H54 (cell line): ENCODE results near the gene UBN2.
"Not testable (repeated sequence)": the region's sequence is repeated elsewhere in the genome, so short reads cannot be mapped to it uniquely, and the experiment has no call there.

Source experiments
- DNase-seq: peaks from one replicate; pipeline ENCODE4 v3.0.0; 2011; ENCODE audit warnings: low spot score, mixed read lengths; ENCODE audit not compliant: insufficient read length
- FAIRE-seq: peaks from 3 replicates; lab custom pipeline; 2011; peaks lifted over from hg19 to GRCh38; lab: Jason Lieb, UNC
- POLR2A ChIP-seq: IDR thresholded peaks from 2 replicates; pipeline ENCODE4 v1.6.1; 2011; ENCODE audit warnings: low read depth, mild to moderate bottlenecking, low read length

Gene UBN2

DNA sequence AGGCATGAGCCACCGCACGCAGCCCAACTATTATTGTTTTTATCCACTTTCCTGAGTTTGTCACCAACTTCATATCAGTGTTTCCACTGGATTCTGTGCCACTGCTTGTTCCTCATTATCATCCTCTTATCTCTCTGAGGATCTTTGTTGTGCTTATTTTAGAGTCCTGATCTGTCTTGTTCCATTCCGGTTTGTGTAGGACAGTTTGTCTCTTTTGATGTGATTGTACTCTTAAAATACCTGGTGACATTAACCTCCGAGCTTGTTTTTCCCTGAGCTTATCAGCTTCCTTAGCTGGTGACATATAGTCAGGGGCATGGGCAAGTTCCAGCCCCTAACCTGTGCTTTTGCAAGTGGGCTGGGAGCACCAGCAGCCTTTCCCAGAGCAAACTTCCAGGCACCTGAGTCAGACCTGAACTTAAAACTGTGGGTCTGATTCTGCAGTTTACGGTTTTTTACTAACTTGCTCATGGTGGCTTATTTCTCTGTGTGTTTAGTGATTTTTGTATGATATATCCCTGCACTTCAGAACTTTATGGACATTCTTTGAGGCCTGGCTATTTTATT lies 87.0 kb downstream of the UBN2 start:
- no peak for TF ChIP-seq POLR2A
- FAIRE-seq, result no peak
- no peak for DNase-seq

DNA sequence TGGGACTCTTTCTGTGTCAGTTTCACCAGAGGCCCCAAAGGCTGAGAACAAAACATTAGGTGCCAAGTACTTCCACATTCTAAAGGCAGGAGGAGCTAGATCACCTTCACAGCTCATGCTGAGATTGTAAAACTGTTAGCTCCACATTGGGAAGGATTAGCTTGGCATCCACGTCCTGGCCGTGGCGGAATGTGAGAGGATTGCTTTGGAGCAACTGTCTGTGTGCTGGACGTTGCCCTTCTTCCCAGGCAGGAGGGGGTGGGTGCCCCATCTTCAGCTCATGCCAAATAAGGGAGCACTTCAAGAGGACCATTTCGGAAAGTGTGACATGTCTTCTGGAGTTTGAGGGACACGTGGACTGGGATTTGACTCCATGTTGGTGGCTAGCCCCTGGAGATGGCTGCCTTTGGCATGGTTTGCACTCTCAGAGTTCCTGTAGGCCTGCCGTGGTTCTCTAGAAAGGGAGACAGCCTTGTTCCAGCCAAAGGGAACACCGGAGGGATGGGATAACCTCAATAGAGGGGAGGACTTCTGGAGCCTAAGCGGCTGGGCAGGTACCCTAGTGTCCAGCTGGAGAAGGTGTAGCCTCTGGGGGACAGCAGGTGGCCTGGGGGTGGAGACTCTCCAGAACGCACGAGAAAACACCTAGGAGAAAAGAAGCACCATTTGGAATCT lies 90.2 kb downstream of the UBN2 start:
- DNase-seq, result peak; percentile 8

DNA sequence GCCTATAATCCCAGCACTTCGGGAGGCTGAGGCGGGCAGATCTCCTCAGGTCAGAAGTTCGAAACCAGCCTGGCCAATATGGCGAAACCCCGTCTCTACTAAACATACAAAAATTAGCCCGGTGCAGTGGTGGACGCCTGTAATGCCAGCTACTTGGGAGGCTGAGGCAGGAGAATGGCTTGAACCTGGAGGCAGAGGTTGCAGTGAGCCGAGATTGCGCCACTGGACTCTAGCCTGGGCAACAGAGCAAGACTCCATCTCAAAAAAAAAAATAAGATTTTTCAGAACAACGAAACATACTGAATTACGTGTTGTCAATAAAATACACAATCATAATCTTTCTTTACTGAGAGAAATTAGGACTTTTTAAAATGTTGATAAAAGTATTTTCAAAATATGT lies 93.7 kb downstream of the UBN2 start:
- DNase-seq, FAIRE-seq: not testable (repeated sequence)

More for the DNA sequence above, 90.2 kb downstream of the UBN2 start:
- TF ChIP-seq POLR2A, result no peak
- FAIRE-seq, result no peak

DNA sequence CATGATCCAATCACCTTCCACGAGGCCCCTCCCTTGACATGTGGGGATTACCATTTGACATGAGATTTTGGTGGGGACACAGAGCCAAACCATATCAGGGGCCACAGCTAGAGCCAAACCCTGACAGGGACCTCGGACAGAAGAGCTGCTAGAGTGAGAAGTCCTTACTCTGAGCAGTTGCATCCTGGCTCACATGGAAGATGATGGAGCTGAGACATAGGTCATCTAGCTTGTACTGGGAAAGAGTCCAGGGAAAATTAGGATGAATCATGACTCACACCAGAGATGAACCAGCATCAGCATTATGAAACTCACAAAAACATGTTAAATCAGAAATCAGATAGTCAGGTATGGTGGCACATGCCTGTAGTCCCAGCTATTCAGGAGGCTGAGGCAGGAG lies 97.3 kb downstream of the UBN2 start:
- FAIRE-seq (peak; percentile 86), DNase-seq (peak; percentile 53)
- TF ChIP-seq POLR2A, result no peak

DNA sequence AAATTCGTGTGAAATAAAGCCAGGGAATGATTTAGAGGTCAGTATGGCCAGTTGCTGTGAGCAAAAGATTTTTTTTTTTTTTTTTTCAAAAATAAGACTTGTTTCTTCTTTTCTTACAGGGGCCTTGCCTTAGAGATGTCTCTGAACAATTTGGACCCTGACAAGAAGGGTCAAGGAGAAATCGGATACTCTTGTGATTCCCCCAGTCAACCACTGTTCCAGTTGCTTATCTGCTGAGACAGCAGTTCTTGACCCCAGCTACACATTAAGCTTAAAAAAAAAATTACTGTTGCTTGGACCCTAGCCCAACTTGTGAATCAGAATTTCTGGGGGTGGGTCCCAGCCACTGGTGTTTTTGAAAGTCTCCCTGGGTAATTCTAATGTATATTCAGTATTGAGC lies 98.1 kb downstream of the UBN2 start:
- TF ChIP-seq POLR2A, result no peak
- no peak for FAIRE-seq
- DNase-seq, result no peak

DNA sequence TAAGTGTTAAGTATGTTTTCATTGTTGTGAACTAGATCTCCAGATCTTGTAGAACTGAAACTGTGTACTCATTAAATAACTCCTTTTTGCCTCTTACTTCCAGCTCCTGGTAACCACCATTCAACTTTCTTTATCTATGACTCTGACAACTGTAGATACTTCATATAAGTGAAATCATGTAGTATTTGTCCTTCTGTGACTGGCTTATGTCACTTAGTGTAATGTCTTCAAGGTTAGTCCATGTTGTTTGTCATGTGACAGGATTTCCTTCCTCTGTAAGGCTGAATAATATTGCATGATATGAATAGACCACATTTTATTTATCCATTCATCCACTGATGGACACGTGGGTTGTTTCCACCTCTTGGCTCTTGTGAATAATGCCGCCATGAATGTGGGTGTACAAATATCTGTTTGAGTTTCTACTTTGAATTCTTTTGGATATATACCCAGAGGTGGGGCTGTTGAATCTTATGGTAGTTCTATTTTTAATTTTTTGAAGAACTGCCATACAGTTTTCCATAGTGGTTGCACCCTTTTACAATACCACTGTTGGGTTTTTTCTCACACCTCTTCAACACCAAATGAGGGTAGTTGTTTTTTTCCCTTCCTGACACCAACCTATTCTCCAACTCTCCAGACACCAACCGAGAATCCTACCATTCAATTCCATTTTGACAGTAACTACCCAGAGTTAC lies 99.4 kb downstream of the UBN2 start:
- TF ChIP-seq POLR2A, result no peak
- DNase-seq (no peak), FAIRE-seq (no peak)

DNA sequence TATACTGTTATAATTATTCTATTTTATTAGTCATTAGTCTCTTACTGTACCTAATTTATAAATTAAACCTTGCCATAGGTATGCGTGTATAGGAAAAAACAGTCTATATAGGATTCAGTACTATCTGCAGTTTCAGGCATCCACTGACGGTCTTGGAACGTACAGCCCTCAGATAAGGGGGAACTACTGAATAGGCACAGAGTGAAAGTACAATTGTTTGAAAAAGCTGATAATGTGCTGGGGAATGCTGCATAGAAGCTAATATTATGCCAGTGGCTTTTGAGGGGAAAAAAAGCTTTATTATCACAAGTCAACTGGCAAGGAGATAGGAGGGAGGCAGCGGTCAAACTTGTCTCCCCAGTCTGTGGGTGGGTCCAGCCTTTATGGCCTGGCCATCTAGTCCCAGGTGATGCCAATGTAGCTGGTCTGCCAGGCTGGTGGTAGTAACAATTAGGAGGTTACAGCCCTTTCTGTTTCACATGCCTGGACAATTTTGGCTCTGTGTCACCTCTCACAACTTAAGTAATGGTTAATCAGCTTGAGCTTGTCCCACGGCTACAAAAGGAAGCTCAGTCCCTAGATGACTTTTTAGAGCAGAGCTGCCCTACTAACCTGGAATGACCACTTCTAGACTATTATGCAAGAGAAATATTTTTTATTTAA lies 101.8 kb downstream of the UBN2 start:
- FAIRE-seq (no peak), DNase-seq (no peak)
- TF ChIP-seq POLR2A, result no peak

DNA sequence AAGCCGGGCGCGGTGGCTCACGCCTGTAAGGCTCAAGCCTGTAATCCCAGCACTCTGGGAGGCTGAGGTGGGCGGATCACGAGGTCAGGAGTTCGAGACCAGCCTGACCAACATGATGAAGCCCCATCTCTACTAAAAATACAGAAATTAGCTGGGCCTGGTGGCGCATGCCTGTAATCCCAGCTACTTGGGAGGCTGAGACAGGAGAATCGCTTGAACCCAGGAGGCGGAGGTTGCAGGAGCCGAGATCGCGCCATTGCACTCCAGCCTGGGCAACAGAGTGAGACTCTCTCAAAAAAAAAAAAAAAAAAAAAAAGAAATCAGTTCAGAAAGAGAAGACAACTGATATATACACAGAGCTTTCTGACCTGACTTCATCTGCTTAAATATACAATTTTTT lies 102.4 kb downstream of the UBN2 start:
- FAIRE-seq, DNase-seq: not testable (repeated sequence)

DNA sequence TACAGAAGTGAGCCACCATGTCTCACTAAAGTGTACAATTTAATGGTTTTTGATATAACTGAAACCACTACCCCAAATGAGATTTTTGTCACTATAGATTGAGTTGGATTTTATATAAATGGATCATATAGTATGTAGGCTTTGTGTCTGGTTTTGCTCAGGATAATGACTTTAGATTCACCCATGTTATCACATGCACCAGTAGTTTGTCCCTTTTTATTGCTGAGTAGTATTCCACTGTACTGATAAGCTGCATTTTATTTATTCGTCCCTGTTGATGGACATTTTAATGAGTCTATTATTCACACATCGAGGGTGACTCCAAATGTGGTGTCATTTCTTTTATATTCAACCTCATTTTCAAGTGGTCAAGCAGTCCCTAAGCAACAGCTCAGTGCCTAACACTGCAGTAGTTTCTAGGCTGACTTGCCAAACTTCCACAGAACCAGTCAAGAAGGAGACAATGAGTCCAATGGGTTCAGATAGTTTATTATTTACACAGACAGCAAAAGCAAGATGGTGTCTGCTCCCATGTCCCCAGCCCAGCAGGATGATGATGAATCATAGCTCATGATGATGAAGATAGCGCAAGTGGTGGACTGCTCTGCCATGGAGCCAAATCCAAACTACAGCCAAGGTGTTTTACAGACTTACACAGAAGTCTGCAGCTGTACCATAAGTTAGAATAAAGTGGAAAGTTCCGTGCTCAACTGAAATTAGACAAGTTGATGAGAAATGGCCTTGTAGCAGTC lies 103.5 kb downstream of the UBN2 start:
- FAIRE-seq (no peak), DNase-seq (no peak)
- TF ChIP-seq POLR2A, result no peak

DNA sequence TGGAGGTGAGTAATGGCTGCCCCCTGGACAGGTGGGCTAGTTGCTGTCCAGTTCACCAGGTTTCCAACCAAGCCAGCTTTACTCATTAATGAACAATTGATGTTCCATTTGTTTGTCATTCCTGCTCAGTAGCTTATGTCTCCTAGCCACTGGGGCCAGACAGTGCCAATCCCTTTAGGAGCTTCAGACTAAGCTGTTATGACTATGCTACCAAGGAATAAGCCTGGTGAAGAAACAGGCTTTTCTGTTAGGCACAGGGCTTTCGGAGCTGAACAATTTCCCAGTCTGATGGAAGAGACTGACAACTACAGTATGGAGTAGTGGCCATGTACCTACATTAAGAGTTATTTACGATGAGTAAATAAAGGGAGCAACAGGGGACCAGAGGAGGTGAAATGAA lies 108.0 kb downstream of the UBN2 start:
- DNase-seq (no peak), FAIRE-seq (no peak)
- TF ChIP-seq POLR2A, result no peak

DNA sequence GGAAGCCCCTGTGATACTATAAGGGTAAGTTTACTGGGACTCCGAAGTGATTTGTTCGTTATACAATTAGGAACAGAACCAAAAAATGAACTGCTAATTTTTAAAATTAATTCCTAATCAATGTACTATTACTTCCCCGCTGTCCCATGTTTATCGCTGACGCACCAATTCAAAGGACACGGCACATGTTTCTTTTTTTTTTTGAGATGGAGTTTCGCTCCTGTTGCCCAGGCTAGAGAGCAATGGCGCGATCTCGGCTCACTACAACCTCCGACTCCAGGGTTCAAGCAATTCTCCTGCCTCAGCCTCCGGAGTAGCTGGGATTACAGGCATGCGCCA lies 108.6 kb downstream of the UBN2 start:
- no peak for FAIRE-seq
- DNase-seq, result no peak
- TF ChIP-seq POLR2A, result no peak

DNA sequence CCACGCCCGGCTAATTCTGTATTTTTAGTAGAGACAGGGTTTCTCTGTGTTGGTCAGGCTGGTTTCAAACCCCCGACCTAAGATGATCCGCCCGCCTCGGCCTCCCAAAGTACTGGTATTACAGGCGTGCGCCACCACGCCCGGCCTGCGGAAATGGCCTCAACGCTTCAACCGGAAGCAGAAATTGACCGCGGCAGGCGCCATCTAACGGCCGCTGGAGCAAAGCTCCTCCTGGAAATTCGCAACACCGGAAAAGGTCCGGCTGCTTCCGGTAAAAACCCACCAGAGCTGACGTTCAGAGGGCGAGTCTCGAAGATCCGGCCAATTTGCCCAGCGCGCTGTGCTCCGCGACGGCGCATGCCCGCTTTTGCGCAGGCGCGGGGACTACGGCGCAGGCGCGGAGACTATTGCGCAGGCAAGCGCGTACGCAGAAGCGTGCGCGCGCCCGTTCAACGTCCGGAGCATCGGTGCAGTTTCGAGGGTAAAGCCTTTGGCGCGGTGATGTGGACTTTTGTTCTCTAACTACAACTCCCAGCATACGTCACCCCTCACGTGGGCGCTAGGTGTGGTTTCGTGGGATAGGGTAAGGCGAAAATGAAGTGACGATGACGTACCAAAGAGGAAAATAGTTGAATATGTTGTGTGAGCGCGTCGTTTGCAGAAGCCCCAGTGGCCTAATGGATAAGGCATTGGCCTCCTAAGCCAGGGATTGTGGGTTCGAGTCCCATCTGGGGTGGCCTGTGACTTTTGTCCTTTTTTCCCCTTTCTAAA lies 109.2 kb downstream of the UBN2 start:
- 0 out of 2 replicates have a peak, but pooled peaks have one; percentile 25 for TF ChIP-seq POLR2A
- DNase-seq (peak; percentile 68), FAIRE-seq (peak; percentile 52)

DNA sequence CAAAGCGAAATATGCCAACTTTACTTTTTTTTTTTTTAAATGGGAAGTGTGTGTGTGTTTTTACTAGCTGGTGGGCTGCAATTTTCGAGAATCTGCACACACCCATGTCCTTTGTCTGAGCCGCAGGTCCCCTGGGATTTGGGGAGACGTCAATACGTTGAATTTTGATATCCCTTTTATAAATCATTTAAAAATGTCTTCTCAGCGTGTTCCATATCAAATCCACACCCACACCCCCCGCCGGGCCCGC lies 109.7 kb downstream of the UBN2 start:
- DNase-seq (no peak), FAIRE-seq (no peak)
- no peak for TF ChIP-seq POLR2A
